Calu3 (cell line): Measurements from ENCODE around the gene DHX16. TPM values are rescaled to one million over a fixed set of nuclear protein-coding genes. Genes with fewer than 3 reads are reported as not detected.
A peak's percentile ranks its signal among the peaks of the same experiment; 100 is the strongest.
"Not testable (repeated sequence)": the region's sequence is repeated elsewhere in the genome, so short reads cannot be mapped to it uniquely, and the experiment has no call there.

ENCODE experiments used
- BruUV-seq: library from RNA; stranded (reverse); fragments of 400-500 nt; replicated peaks from 2 replicates; lab custom pipeline; 2021; lab: Mats Ljungman, UMichigan
- CTCF ChIA-PET: fragments of 300-600 bp; sonication (Branson Sonifier 250); formaldehyde crosslinking; loops from one replicate; lab custom pipeline; 2022; ENCODE audit warnings: antibody characterized with exemption; lab: Charles Lee
- DNase-seq: peaks from one replicate; pipeline ENCODE4 v3.0.0; 2022
- H3K27ac Mint-ChIP-seq: one replicate; pipeline ENCODE4 v1.8.0; 2022; ENCODE audit warnings: mixed read lengths; ENCODE audit not compliant: unreplicated experiment
- H3K27me3 Mint-ChIP-seq: one replicate; pipeline ENCODE4 v1.8.0; 2022; ENCODE audit warnings: mixed read lengths; ENCODE audit not compliant: unreplicated experiment
- H3K36me3 Mint-ChIP-seq: one replicate; pipeline ENCODE4 v1.8.0; 2022; ENCODE audit warnings: mild to moderate bottlenecking, moderate library complexity, mixed read lengths; ENCODE audit not compliant: insufficient read depth, unreplicated experiment
- H3K4me1 Mint-ChIP-seq: one replicate; pipeline ENCODE4 v1.8.0; 2022; ENCODE audit warnings: mild to moderate bottlenecking, low read depth, mixed read lengths; ENCODE audit not compliant: unreplicated experiment
- H3K4me3 Mint-ChIP-seq: one replicate; pipeline ENCODE4 v1.8.0; 2022; ENCODE audit warnings: mild to moderate bottlenecking, low read depth, moderate library complexity, mixed read lengths; ENCODE audit not compliant: unreplicated experiment
- H3K9me3 Mint-ChIP-seq: one replicate; pipeline ENCODE4 v1.8.0; 2022; ENCODE audit warnings: low read depth, mixed read lengths; ENCODE audit not compliant: unreplicated experiment
- intact Hi-C: fragments of 100-400 bp; cut with micrococcal nuclease; formaldehyde crosslinking; loops from one replicate; pipeline ENCODE4 v1.10.0; 2022; ENCODE audit not compliant: unreplicated experiment
- total RNA-seq: library from RNA; stranded (reverse); gene quantifications from 2 replicates; pipeline ENCODE4 v1.2.3, GENCODE V29; 2022
- TF ChIP-seq, protein P1 (sequence below): fragments of 200-600 bp; IDR thresholded peaks from one replicate; pipeline ENCODE4 v1.8.0; 2022; ENCODE audit warnings: antibody characterized with exemption; ENCODE audit not compliant: unreplicated experiment

DHX16 gene
- total RNA-seq, 1 experiment from 2014 or later, result 55.6 TPM

DNA sequence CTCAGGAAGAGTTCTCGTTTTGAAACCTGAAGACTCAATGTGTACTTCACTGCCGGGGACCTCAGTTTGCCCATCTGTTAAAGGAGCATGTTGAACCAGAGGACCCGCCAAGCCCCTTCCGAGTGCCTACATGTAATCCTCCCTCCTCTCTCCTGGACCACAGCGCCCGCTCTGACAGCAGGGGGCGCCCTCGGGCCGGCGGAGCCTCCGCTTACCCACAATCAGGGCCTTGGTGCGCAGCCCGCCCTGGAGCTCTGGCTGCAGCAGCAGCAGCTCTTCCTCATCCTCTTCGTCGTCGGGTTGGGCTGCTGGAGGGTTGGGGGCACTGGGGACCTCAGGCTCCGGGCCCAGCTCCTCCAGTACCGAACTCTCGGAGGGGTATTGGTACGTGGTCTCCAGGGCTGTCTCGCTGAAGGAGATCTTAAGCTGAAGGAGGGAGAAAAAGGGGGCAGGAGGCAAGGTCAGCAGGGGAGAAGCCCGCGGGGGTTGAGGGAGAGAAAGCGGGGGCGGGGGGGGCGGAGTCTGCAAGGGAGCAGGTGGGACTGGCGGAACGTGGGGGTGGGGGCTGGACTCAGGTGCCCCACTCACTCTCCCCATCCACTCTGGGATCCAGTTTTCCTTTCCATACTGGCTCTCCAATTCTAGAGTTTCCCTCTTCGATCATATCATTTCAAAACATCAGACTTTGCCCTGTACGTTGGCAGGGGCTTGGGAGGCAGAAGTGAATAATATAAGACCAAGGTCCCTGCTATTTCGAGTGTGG is 6.3 kb upstream of the DHX16 start:
- CTCF ChIA-PET, result interaction anchor here (0.6 to 2.6 kb wide), 21 partner anchors 9 to 408 kb away, joined by 3 to 72 read pairs (median 4); partner anchors contain the start of genes FLOT1, MDC1, NRM and TUBB
- Mint-ChIP-seq H3K27ac (peak overlapping the region; percentile 33), H3K27me3 (no peaks in the 10 kb centered on the region), H3K4me3 (peak overlapping the region; percentile 40), H3K9me3 (no peaks in the 10 kb centered on the region), H3K4me1 (peaks cover 49% of the 10 kb centered on the region), H3K36me3 (peaks cover 61% of the 10 kb centered on the region)
- peak; percentile 96 for DNase-seq
- TF ChIP-seq, protein P1, sequence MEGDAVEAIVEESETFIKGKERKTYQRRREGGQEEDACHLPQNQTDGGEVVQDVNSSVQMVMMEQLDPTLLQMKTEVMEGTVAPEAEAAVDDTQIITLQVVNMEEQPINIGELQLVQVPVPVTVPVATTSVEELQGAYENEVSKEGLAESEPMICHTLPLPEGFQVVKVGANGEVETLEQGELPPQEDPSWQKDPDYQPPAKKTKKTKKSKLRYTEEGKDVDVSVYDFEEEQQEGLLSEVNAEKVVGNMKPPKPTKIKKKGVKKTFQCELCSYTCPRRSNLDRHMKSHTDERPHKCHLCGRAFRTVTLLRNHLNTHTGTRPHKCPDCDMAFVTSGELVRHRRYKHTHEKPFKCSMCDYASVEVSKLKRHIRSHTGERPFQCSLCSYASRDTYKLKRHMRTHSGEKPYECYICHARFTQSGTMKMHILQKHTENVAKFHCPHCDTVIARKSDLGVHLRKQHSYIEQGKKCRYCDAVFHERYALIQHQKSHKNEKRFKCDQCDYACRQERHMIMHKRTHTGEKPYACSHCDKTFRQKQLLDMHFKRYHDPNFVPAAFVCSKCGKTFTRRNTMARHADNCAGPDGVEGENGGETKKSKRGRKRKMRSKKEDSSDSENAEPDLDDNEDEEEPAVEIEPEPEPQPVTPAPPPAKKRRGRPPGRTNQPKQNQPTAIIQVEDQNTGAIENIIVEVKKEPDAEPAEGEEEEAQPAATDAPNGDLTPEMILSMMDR, result peak; percentile 96
- no TSS peak for BruUV-seq
- intact Hi-C loops, result loop anchor here (1.0 to 10.0 kb wide), 2 partner anchors 43 to 206 kb away; partner anchors contain the start of gene DDR1

DNA sequence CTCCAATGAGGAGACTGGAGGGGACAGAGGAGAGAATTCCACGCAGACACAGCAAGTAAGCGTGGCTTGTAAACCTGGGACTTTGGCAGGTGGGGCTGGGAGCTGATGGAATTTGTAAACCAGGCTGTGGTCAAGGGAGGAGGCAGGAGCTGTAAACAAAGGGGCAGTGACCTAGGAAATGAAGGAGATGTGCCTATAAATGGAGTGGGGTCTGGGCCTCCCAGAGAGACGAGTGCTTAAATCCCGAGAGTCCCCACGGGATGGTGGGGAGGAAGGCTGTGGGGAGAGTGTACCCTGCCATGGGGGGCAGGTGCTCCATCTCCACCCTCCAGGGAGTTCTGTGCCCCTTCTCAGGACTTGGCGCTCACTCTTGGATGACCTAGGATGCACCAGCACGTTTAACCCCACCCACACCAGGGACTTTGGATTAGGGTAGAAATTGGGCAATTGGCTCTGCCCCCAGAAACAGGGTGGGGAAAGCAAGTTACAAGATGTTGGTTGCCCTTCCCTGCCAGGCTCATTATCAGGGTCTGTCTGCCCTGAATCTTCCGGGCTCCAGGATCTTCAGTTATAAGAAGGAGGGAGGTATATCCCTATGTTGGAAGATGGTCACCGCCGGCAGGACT is 4.0 kb upstream of the DHX16 start:
- Mint-ChIP-seq H3K9me3 (no peaks in the 10 kb centered on the region), H3K36me3 (peaks cover 56% of the 10 kb centered on the region), H3K4me3 (no peak overlapping the region), H3K27me3 (no peaks in the 10 kb centered on the region), H3K27ac (no peak overlapping the region), H3K4me1 (peaks cover 36% of the 10 kb centered on the region)
- no TSS peak for BruUV-seq
- CTCF ChIA-PET, result interaction anchor here (0.6 to 0.7 kb wide), 2 partner anchors 52 to 58 kb away, joined by 4 read pairs; no protein-coding TSS in a partner anchor
- TF ChIP-seq, protein P1, result no peak
- intact Hi-C loops, result loop anchor here (10.0 kb wide), 1 partner anchor 208 kb away; the partner anchor contains the start of gene DDR1
- no peak for DNase-seq

DNA sequence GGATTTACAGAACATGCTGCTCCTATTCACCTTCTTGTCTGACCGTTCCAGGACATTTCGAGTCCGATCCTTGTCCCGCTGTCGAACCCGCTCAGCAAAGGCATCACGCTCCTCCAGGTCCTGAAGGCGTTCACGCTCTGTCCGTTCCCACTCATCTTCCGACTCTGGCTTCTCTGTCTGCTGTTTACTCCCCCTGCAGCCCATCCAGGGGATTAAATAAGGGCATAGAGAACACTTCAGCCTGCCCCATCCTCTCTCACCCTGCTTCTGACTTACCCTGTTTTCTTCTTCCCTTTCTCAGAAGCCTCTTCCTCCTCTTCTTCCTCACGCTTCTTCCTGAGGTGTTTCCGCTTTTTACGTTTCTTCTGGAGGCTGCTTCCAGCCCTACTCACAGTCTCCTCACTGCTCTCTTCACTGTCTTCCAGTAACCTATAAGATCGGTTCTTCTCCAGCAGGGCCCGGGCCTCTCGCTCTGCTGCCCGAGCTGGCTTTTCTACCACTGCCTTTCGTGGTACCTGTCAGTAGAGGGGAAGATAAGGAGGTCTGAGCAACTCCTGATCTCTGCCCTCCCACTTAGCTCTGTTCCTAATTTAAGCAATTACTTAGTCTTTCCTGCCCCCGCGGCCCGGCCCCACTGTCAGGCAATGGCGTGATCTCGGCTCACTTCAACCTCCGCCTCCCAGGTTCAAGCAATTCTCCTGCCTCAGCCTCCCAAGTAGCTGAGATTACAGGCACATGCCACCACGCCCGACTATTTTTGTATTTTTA is 1.9 kb downstream of the DHX16 start:
- Mint-ChIP-seq H3K4me1 (peaks cover 29% of the 10 kb centered on the region), H3K9me3 (no peaks in the 10 kb centered on the region), H3K36me3 (peaks cover 60% of the 10 kb centered on the region), H3K27me3 (no peaks in the 10 kb centered on the region), H3K27ac (no peak overlapping the region), H3K4me3 (peak overlapping the region; percentile 84)
- intact Hi-C loops, result loop anchor here (10.0 kb wide), 1 partner anchor 214 kb away; the partner anchor contains the start of gene DDR1
- TF ChIP-seq, protein P1, result peak; percentile 19
- CTCF ChIA-PET, result interaction anchor here (0.5 kb wide), 1 partner anchor 21 kb away, joined by 3 read pairs; no protein-coding TSS in a partner anchor
- BruUV-seq, result no TSS peak
- DNase-seq, result no peak

DNA sequence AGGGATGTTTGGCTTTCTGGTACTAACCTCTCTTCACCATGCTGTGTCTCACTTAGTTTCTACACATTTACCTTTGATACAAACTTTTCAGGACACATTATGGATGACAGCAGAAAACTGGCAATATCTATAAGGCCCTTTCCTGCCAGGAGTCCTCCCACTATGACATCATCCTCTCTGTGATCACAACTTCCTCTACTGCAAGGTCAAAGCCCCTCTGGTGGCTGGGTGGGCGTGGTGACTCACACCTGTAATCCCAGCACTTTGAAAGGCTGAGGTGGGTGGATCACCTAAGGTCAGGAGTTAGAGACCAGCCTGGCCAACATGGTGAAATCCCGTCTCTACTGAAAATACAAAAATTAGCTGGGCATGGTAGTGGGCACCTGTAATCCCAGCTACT is 6.5 kb downstream of the DHX16 start:
- H3K27me3 Mint-ChIP-seq, H3K4me3 Mint-ChIP-seq, CTCF ChIA-PET, BruUV-seq, intact Hi-C loops, DNase-seq, H3K9me3 Mint-ChIP-seq, H3K27ac Mint-ChIP-seq: not testable (repeated sequence)
- peaks cover 90% of the 10 kb centered on the region for H3K36me3 Mint-ChIP-seq
- H3K4me1 Mint-ChIP-seq, result peaks cover 14% of the 10 kb centered on the region
